Loucy (cell line): ENCODE measurements around the gene ZBTB12.

Source experiments
- H2AFZ ChIP-seq: fragments of 200-600 bp; sonication (generic); 2 replicates; pipeline ENCODE4 v1.6.0; 2016; ENCODE audit warnings: antibody characterized with exemption, mild to moderate bottlenecking, low read length, moderate library complexity
- H3F3A ChIP-seq: fragments of 200-600 bp; 2 replicates; pipeline ENCODE4 v1.6.0; 2016; ENCODE audit warnings: antibody characterized with exemption, low read depth, mild to moderate bottlenecking
- H3K27me3 ChIP-seq: fragments of 200-600 bp; sonication (generic); 2 replicates; pipeline ENCODE4 v1.6.1; 2014; ENCODE audit warnings: low read length, mild to moderate bottlenecking; ENCODE audit not compliant: insufficient read depth, poor library complexity, severe bottlenecking
- H3K36me3 ChIP-seq: fragments of 200-600 bp; sonication (generic); 2 replicates; pipeline ENCODE4 v1.6.1; 2016; ENCODE audit warnings: low read length; ENCODE audit not compliant: insufficient read depth
- H3K4me1 ChIP-seq: fragments of 200-600 bp; sonication (generic); 2 replicates; pipeline ENCODE4 v1.5.1; 2014; ENCODE audit warnings: low read length, mild to moderate bottlenecking; ENCODE audit not compliant: insufficient read depth, poor library complexity, severe bottlenecking
- H3K4me2 ChIP-seq: fragments of 200-600 bp; sonication (generic); 2 replicates; pipeline ENCODE4 v1.6.0; 2014; ENCODE audit warnings: antibody characterized with exemption, low read length, low read depth, mild to moderate bottlenecking; ENCODE audit not compliant: poor library complexity, severe bottlenecking
- H3K4me3 ChIP-seq: fragments of 200-600 bp; sonication (generic); 2 replicates; pipeline ENCODE4 v1.5.1; 2014; ENCODE audit warnings: low read length, mild to moderate bottlenecking, mixed read lengths; ENCODE audit not compliant: poor library complexity, severe bottlenecking
- H3K79me2 ChIP-seq: fragments of 200-600 bp; sonication (generic); 2 replicates; pipeline ENCODE4 v1.6.1; 2014; ENCODE audit warnings: low read length; ENCODE audit not compliant: insufficient read depth
- H3K9ac ChIP-seq: fragments of 200-600 bp; sonication (generic); 2 replicates; pipeline ENCODE4 v1.6.0; 2014; ENCODE audit warnings: mild to moderate bottlenecking, low read depth, low read length, moderate library complexity; ENCODE audit not compliant: poor library complexity, severe bottlenecking
- H3K9me2 ChIP-seq: fragments of 200-600 bp; sonication (generic); replicated peaks from 2 replicates; pipeline ENCODE4 v1.6.1; 2016; ENCODE audit warnings: low read depth, low read length, mixed read lengths
- H3K9me3 ChIP-seq: fragments of 200-600 bp; sonication (generic); 2 replicates; pipeline ENCODE4 v1.6.1; 2014; ENCODE audit warnings: mild to moderate bottlenecking, antibody characterized with exemption, low read length, low read depth; ENCODE audit not compliant: insufficient read depth
- H4K20me1 ChIP-seq: fragments of 200-600 bp; sonication (generic); 2 replicates; pipeline ENCODE4 v1.6.0; 2014; ENCODE audit warnings: antibody characterized with exemption, low read length, mild to moderate bottlenecking; ENCODE audit not compliant: insufficient read depth, poor library complexity, severe bottlenecking
- EZH2phosphoT487 ChIP-seq: fragments of 200-600 bp; IDR thresholded peaks from 2 replicates; pipeline ENCODE4 v1.6.1; 2018; ENCODE audit warnings: antibody characterized with exemption, mild to moderate bottlenecking, moderate library complexity, borderline replicate concordance
- TF ChIP-seq, protein P1 (sequence below): fragments of 200-600 bp; sonication (generic); conservative IDR thresholded peaks from 2 replicates; pipeline ENCODE4 v1.5.1; 2014; ENCODE audit warnings: mild to moderate bottlenecking, antibody characterized with exemption, low read length

Gene ZBTB12

DNA sequence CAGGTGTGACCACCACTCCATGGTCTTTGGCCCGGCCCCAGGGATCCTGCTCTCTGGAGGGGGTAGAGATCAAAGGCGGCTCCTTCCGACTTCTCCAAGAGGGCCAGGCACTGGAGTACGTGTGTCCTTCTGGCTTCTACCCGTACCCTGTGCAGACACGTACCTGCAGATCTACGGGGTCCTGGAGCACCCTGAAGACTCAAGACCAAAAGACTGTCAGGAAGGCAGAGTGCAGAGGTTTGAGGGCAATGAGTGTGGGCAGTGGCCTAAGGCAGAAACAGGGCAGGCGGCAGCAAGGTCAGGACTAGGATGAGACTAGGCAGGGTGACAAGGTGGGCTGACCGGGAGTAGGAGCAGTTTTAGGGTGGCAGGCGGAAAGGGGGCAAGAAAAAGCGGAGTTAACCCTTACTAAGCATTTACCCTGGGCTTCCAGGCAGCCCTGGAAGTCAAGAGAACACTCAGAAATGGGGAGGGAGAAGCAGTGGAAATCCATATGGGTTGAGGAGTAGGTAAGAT, 44.5 kb upstream of the ZBTB12 start:
- Histone ChIP-seq H3K4me1 (peaks cover under 1% of the 10 kb centered on the region), H4K20me1 (no peaks in the 10 kb centered on the region), H3F3A (no peaks in the 10 kb centered on the region), H3K4me2 (no peak overlapping the region), H3K27me3 (no peaks in the 10 kb centered on the region), H2AFZ (no peak overlapping the region), H3K9me3 (no peaks in the 10 kb centered on the region), H3K4me3 (no peak overlapping the region), H3K9ac (no peak overlapping the region), H3K36me3 (peaks cover 2% of the 10 kb centered on the region; the same call in 1 of the 2 replicates), H3K9me2 (no peaks in the 10 kb centered on the region), H3K79me2 (no peaks in the 10 kb centered on the region)
- no peak for TF ChIP-seq EZH2phosphoT487
- TF ChIP-seq, protein P1, sequence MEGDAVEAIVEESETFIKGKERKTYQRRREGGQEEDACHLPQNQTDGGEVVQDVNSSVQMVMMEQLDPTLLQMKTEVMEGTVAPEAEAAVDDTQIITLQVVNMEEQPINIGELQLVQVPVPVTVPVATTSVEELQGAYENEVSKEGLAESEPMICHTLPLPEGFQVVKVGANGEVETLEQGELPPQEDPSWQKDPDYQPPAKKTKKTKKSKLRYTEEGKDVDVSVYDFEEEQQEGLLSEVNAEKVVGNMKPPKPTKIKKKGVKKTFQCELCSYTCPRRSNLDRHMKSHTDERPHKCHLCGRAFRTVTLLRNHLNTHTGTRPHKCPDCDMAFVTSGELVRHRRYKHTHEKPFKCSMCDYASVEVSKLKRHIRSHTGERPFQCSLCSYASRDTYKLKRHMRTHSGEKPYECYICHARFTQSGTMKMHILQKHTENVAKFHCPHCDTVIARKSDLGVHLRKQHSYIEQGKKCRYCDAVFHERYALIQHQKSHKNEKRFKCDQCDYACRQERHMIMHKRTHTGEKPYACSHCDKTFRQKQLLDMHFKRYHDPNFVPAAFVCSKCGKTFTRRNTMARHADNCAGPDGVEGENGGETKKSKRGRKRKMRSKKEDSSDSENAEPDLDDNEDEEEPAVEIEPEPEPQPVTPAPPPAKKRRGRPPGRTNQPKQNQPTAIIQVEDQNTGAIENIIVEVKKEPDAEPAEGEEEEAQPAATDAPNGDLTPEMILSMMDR, result no peak

DNA sequence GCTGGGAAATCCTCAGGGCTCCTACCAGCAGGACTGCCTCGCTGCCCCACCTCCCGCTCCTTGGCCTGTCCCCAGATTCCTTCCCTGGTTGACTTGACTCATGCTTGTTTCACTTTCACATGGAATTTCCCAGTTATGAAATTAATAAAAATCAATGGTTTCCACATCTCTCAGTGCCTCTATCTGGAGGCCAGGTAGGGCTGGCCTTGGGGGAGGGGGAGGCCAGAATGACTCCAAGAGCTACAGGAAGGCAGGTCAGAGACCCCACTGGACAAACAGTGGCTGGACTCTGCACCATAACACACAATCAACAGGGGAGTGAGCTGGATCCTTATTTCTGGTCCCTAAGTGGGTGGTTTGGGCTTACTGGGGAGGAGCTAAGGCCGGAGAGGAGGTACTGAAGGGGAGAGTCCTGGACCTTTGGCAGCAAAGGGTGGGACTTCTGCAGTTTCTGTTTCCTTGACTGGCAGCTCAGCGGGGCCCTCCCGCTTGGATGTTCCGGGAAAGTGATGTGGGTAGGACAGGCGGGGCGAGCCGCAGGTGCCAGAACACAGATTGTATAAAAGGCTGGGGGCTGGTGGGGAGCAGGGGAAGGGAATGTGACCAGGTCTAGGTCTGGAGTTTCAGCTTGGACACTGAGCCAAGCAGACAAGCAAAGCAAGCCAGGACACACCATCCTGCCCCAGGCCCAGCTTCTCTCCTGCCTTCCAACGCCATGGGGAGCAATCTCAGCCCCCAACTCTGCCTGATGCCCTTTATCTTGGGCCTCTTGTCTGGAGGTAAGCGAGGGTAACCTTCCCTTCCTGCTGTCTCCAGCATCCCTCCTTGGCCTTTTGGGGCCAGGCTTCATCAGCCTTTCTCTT, 43.9 kb upstream of the ZBTB12 start, which contains the start of gene CFB:
CFB (plus strand) TSS at position 589 of the 863 bp plus-strand sequence; CDS start at position 716, 127 bp downstream.
- H3K79me2 ChIP-seq, result no peaks in the 10 kb centered on the region
- no peak within 1 kb of the TSS for H3K4me3 ChIP-seq
- H3K9me2 ChIP-seq, result no peaks in the 10 kb centered on the region
- no peaks in the 10 kb centered on the region for H4K20me1 ChIP-seq
- H3K4me2 ChIP-seq, result no peak within 1 kb of the TSS
- H3K4me1 ChIP-seq, result peaks cover 7% of the 10 kb centered on the region
- no peaks in the 10 kb centered on the region for H3K36me3 ChIP-seq
- H3K9ac ChIP-seq, result no peak within 1 kb of the TSS
- H3F3A ChIP-seq, result no peaks in the 10 kb centered on the region
- no peak within 1 kb of the TSS for H2AFZ ChIP-seq
- no peaks in the 10 kb centered on the region for H3K9me3 ChIP-seq
- H3K27me3 ChIP-seq, result no peaks in the 10 kb centered on the region
- TF ChIP-seq, protein P1, result no peak
- no peak for TF ChIP-seq EZH2phosphoT487

DNA sequence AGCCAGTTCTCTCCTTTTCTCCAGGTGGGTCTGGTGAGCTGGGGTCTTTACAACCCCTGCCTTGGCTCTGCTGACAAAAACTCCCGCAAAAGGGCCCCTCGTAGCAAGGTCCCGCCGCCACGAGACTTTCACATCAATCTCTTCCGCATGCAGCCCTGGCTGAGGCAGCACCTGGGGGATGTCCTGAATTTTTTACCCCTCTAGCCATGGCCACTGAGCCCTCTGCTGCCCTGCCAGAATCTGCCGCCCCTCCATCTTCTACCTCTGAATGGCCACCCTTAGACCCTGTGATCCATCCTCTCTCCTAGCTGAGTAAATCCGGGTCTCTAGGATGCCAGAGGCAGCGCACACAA, 43.2 kb upstream of the ZBTB12 start:
- Histone ChIP-seq H3K4me2 (no peak overlapping the region), H3K9ac (no peak overlapping the region), H3K9me3 (no peaks in the 10 kb centered on the region), H3K36me3 (no peaks in the 10 kb centered on the region), H3K4me3 (no peak overlapping the region), H4K20me1 (no peaks in the 10 kb centered on the region), H3K4me1 (peaks cover 13% of the 10 kb centered on the region), H3K79me2 (no peaks in the 10 kb centered on the region), H3K9me2 (no peaks in the 10 kb centered on the region), H3K27me3 (no peaks in the 10 kb centered on the region), H2AFZ (no peak overlapping the region), H3F3A (no peaks in the 10 kb centered on the region)
- TF ChIP-seq, protein P1, result no peak
- no peak for TF ChIP-seq EZH2phosphoT487
